ENCODE results near the gene MRPS11. TPM values are rescaled to one million over a fixed set of nuclear protein-coding genes. Genes with fewer than 3 reads are reported as not detected.

Gene MRPS11
- total RNA-seq, 1 donor from 2014 or later, result 56.3 TPM

DNA sequence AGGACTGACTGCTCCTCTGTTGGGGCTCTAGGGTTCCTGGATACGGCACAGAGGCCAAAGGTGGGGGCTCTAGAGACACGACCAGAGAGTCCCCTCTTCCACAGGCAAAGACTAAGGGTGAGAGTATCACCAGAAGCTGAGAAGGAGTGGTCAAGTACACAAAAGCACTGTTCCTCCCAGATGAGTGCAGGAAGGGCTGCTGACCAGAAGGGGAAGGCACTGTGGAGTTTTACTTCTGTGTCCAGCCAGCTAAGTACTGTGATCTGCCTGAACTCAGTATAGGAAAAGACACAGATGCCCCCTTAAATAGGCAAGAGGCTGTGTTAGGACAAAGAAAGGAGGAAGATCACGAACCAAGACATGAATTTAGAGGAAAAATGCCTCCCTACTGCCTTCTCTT is 11.7 kb downstream of the MRPS11 start:
- no peak overlapping the region for H3K4me3 Mint-ChIP-seq
- H3K27ac Mint-ChIP-seq (ENCODE audit: unreplicated experiment), result no peak overlapping the region
- TF ChIP-seq, protein P1, sequence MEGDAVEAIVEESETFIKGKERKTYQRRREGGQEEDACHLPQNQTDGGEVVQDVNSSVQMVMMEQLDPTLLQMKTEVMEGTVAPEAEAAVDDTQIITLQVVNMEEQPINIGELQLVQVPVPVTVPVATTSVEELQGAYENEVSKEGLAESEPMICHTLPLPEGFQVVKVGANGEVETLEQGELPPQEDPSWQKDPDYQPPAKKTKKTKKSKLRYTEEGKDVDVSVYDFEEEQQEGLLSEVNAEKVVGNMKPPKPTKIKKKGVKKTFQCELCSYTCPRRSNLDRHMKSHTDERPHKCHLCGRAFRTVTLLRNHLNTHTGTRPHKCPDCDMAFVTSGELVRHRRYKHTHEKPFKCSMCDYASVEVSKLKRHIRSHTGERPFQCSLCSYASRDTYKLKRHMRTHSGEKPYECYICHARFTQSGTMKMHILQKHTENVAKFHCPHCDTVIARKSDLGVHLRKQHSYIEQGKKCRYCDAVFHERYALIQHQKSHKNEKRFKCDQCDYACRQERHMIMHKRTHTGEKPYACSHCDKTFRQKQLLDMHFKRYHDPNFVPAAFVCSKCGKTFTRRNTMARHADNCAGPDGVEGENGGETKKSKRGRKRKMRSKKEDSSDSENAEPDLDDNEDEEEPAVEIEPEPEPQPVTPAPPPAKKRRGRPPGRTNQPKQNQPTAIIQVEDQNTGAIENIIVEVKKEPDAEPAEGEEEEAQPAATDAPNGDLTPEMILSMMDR (conservative IDR thresholded peaks at IDR 0.05), result no peak
- H3K36me3 Mint-ChIP-seq (ENCODE audit: low read depth), result no peaks in the 10 kb centered on the region
- no peaks in the 10 kb centered on the region for H3K9me3 Mint-ChIP-seq
- H3K4me1 Mint-ChIP-seq, result peaks cover 10% of the 10 kb centered on the region
- peaks cover 11% of the 10 kb centered on the region for H3K27me3 Mint-ChIP-seq (ENCODE audit: low read depth)
- DNase-seq (ENCODE audit: low read depth, low spot score), result no peak

DNA sequence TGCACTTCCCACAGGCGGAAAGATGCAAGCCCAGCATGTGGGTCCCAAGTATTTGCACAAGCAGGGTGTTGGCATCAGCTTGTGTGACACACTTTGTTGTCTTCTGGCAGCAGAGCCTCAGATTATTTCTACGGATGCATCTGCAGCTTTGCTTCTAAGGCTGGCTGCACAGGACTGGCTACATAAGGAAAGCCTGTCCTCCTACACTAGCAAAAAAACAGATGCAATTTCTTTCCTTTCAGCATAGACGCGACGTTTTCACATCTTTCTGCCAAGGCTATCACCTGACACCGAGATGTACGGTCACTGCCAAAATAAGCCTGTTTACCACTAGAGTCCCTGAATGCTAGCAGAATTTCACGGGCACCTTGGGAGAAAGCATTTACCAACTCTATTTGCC is 13.5 kb downstream of the MRPS11 start:
- Mint-ChIP-seq H3K9me3 (no peaks in the 10 kb centered on the region), H3K4me3 (no peak overlapping the region), H3K27me3 (ENCODE audit: low read depth) (peaks cover 13% of the 10 kb centered on the region), H3K27ac (ENCODE audit: unreplicated experiment) (no peak overlapping the region), H3K4me1 (peaks cover 19% of the 10 kb centered on the region), H3K36me3 (ENCODE audit: low read depth) (no peaks in the 10 kb centered on the region)
- DNase-seq (ENCODE audit: low read depth, low spot score), result no peak
- TF ChIP-seq, protein P1 (conservative IDR thresholded peaks at IDR 0.05), result no peak

DNA sequence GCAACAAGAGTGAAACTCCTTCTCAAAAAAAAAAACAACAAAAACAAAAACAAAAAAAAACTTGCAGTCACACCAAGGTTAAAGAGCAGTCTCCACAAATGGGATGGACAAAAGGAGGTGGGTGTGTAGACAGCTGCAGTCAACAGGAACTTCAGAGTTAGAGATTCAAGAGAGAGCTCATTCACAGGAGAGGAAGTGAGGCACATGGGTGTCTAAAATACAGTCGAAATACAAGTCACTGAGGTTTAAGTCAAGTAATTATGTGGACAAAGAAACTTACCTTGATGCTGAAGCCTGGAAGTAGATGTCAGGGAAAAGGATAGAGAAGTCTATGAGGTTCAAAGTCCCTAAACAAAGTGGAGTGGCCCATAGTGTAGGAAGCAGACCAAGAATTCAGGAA is 14.8 kb downstream of the MRPS11 start:
- H3K4me1 Mint-ChIP-seq, result peaks cover 19% of the 10 kb centered on the region
- no peak overlapping the region for H3K27ac Mint-ChIP-seq (ENCODE audit: unreplicated experiment)
- no peak for DNase-seq (ENCODE audit: low read depth, low spot score)
- TF ChIP-seq, protein P1 (conservative IDR thresholded peaks at IDR 0.05), result no peak
- no peaks in the 10 kb centered on the region for H3K9me3 Mint-ChIP-seq
- peaks cover 20% of the 10 kb centered on the region for H3K27me3 Mint-ChIP-seq (ENCODE audit: low read depth)
- no peak overlapping the region for H3K4me3 Mint-ChIP-seq
- H3K36me3 Mint-ChIP-seq (ENCODE audit: low read depth), result no peaks in the 10 kb centered on the region

- Mint-ChIP-seq H3K27ac (ENCODE audit: unreplicated experiment) (no peak overlapping the region), H3K36me3 (ENCODE audit: low read depth) (no peaks in the 10 kb centered on the region), H3K9me3 (no peaks in the 10 kb centered on the region), H3K4me1 (peaks cover 19% of the 10 kb centered on the region), H3K4me3 (no peak overlapping the region), H3K27me3 (ENCODE audit: low read depth) (peaks cover 27% of the 10 kb centered on the region)
- DNase-seq (ENCODE audit: low read depth, low spot score), result no peak
- TF ChIP-seq, protein P1 (conservative IDR thresholded peaks at IDR 0.05), result no peak
Observed at GRCh38 chr15:88484682-88485331, 17.3 kb downstream of the MRPS11 start.

DNA sequence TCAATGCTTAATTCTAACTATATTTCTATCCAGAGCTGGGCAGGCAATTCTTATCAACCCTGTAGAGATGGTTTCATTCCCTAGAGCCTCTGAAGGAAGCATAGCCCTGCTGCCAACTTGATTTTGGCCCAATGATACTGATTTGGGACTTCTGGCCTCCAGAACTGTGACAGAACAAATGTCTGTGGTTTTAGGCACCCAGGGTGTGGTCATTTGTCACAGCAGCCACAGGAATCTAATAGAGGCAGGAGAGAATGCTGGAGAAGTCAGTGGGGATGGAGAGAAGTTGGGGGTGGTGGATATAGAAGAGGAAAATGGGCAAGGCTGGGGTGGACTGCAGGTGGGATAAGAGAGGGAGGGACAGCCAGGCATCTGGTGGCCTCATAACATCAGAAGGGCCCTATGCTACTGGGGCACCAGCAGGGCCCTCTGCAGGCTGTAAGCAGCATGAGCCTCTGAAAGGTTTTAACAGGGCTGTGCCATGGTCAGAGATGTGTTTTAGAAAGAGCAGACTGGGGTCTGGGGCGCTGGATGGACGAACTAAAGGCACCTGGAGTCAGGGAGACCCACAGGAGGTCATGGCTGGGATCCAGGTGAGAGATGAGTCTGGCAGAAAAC is 19.8 kb downstream of the MRPS11 start:
- no peak for DNase-seq (ENCODE audit: low read depth, low spot score)
- peaks cover 15% of the 10 kb centered on the region for H3K4me1 Mint-ChIP-seq
- no peaks in the 10 kb centered on the region for H3K36me3 Mint-ChIP-seq (ENCODE audit: low read depth)
- no peak overlapping the region for H3K27ac Mint-ChIP-seq (ENCODE audit: unreplicated experiment)
- H3K4me3 Mint-ChIP-seq, result no peak overlapping the region
- no peaks in the 10 kb centered on the region for H3K9me3 Mint-ChIP-seq
- TF ChIP-seq, protein P1 (conservative IDR thresholded peaks at IDR 0.05), result no peak
- H3K27me3 Mint-ChIP-seq (ENCODE audit: low read depth), result peaks cover 27% of the 10 kb centered on the region
